ENCODE data around the gene GPR171. TPM values are rescaled to one million over a fixed set of nuclear protein-coding genes. Genes with fewer than 3 reads are reported as not detected.

The GPR171 gene
- total and polyA plus RNA-seq, 2 of the 13 experiments (the other 11 are each of a cell fraction or from before 2014, with no cell fraction given) = not detected

- TF ChIP-seq ZNF503 (CRISPR knock-in tag; IDR thresholded peaks at IDR 0.05) (peak; percentile 65; the same call in 1 of the 2 replicates), CBX1 (IDR thresholded peaks at IDR 0.05; ENCODE audit: low read depth) (no peak), HNF1A (IDR thresholded peaks at IDR 0.05; ENCODE audit: low read depth) (no peak), HNF1A (CRISPR knock-in tag; IDR thresholded peaks at IDR 0.05; ENCODE audit: borderline replicate concordance) (peak; percentile 66; the same call in 1 of the 2 replicates), TEF (CRISPR knock-in tag; IDR thresholded peaks at IDR 0.05) (no peak), ZNF281 (CRISPR knock-in tag; IDR thresholded peaks at IDR 0.05; ENCODE audit: borderline replicate concordance) (no peak), PATZ1 (CRISPR knock-in tag; IDR thresholded peaks at IDR 0.05) (peak; percentile 86), ZNF580 (CRISPR knock-in tag; IDR thresholded peaks at IDR 0.05; ENCODE audit: borderline replicate concordance, low read depth) (peak; percentile 32; the same call in 1 of the 2 replicates), KLF16 (CRISPR knock-in tag; IDR thresholded peaks at IDR 0.05) (no peak; a peak in 1 of 4 replicates), ZNF792 (CRISPR knock-in tag; IDR thresholded peaks at IDR 0.05) (peak; percentile 73; the same call in 1 of the 2 replicates), BCL6 (CRISPR knock-in tag; IDR thresholded peaks at IDR 0.05) (peak; percentile 74), ELK4 (CRISPR knock-in tag; IDR thresholded peaks at IDR 0.05; ENCODE audit: borderline replicate concordance) (no peak), DBP (CRISPR knock-in tag; IDR thresholded peaks at IDR 0.05; ENCODE audit: not compliant biosample characterization) (no peak)
These were observed 24.7 kb downstream of the GPR171 start (continued) for GRCh38 chr3:151178208-151178845.

Measured in HepG2 (cell line).